NCI-H1694 (cell line): ENCODE results near the gene OR2AT4.
A peak's percentile ranks its signal among the peaks of the same experiment; 100 is the strongest.
"Not testable (repeated sequence)": the region's sequence is repeated elsewhere in the genome, so short reads cannot be mapped to it uniquely, and the experiment has no call there.

ENCODE experiments used
- DNase-seq: peaks from one replicate; lab custom pipeline; 2025; lab: John Stamatoyannopoulos, UW

The OR2AT4 gene

DNA sequence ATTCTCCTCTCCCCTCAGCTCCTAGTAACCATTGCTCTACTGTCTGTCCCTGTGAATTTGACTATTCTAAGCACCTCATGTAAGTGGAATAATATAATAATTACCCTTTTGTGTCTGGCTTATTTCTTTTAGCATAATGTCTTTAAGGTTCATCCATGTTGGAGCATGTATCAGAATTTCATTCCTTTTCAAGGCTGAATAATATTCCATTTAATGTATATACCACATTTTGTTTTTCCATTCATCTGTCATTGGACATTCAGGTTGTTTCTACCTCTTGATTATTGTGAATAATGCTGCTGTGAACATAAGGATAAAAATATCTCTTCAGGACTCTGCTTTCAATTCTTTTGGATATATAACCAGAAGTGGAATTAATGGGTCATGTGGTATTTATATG is 28.1 kb downstream of the OR2AT4 start:
- no peak for DNase-seq

GRCh38 chr11:75066061-75066460 is 30.6 kb downstream of the OR2AT4 start:
- DNase-seq = no peak

- no peak for DNase-seq
These were observed 32.8 kb downstream of the OR2AT4 start for GRCh38 chr11:75063741-75064314.

DNA sequence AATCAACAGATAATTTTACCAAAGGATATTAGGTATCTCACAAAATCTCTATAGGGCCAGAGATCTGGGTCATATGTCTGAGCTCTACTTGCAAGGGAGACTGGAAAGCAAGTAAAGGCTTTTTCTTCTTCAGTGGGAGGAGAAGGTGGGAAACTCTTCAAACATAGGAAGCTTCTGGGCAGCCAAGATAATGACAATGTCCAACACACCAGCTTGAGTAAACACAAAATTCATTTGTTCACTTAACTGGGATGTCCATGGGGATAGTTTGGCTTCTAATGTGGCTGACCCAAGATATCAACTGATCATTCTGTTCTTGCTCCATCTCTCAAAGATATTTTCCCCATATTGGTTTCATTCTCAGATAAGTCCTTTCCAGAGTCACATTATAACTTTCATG is 37.4 kb downstream of the OR2AT4 start:
- no peak for DNase-seq

DNA sequence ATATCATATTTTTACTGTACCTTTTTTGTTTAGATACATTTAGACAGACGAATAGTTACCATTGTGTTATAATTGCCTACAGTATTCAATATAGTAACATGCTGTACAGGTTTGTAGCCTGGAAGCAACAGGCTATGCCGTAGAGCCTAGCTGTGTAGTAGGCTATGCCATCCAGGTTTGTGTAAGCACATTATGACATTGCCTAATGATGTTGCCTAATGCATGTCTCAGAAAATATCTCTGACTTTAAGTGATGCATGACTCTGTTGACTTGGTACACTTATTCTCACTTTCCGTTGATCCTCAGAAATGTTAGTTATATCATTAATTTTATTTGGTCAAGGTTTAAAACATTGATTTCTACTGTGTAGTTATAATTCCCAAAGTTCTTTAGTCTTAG is 39.9 kb downstream of the OR2AT4 start:
- DNase-seq = no peak

GRCh38 chr11:75055511-75055910 is 41.2 kb downstream of the OR2AT4 start:
- DNase-seq = no peak

DNA sequence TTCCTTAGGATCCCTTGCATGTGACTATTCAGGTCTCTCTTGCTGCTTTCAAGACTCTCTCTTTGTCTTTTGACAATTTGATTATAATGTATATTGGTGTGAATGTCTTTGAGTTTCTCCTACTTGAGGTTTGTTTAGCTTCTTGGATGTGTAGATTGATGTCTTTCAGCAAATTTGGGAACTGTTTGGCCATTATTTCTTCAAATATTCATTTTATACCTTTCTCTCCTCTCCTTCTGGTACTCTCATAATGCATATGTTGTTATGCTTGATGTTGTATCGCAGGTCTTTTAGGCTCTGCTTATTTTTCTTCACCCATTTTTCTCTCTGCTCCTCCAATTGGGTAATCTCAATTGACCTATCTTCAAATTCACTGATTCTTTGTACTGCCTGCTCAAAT is 44.2 kb downstream of the OR2AT4 start:
- DNase-seq = no peak

DNA sequence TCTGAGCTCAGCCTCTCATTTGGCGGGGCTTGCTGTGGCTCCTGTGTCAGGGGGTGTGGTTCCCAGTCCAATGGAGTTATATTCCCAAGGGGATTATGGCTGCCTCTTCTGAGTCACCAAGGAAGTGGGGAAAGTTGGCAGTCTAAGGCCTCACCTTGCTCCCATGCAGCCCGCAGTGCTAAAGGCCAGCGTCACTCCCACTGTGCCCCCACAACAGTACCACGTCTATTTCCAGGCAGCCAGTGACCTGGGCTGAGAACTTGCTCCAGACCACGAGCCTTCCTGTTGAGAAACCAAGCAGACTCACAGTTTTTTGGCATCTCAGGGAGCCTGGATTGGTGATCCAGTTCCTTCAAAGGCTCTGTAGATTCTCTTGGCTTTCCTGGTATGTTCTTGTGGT is 45.6 kb downstream of the OR2AT4 start:
- DNase-seq = no peak

GRCh38 chr11:75050516-75050915 is 46.2 kb downstream of the OR2AT4 start:
- no peak for DNase-seq

DNA sequence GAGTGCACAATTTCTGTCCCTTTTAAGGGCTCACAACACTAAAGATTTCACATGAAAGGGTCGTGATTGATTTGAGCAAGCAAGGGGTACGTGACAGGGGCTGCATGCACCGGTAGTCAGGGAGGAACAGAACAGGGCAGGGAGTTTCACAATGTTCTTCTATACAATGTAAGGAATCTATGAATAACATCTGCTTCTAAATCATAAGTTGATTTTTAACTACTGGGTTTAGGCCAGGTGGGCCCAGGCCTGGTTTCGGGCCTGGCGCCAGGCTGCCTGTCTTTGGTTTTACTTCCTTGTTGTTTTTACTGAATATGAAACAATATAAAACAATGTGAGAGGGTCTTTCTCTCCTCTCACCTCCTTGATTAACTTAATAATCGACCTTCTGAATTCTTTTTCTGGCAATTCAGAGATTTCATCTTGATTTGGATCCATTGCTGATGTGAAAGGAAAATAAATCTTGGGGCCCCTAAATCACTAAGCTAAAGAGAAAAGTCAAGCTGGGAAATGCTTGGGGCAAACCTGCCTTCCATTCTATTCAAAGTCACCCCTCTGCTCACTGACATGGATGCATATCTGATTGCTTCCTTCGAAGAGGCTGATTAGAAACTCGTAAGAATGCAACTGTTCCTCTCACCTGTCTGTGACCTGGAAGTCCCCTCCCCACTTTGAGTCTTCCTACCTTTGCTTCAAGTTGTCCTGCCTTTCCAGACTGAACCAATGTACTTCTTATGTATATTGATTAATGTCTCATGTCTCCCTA is 47.0 kb downstream of the OR2AT4 start:
- not testable (repeated sequence) for DNase-seq

- no peak for DNase-seq
These were observed 49.5 kb downstream of the OR2AT4 start for GRCh38 chr11:75047191-75047590.

DNA sequence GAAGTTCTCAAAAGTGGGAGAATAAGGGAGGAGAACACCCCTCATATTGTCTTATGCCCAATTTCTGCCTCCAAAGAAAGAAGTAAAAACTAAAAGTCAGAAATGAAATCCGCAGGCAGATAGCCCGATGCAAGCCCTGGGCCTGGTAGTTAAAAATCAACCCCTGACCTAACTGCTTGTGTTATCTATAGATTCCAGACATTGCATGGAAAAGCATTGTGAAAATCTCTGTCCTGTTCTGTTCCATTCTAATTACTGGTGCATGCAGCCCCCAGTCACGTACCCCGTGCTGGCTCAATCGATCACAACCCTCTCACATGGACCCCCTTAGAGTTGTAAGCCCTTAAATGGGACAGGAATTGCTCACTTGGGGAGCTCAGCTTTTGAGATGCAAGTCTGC is 50.0 kb downstream of the OR2AT4 start:
- DNase-seq = not testable (repeated sequence)

DNA sequence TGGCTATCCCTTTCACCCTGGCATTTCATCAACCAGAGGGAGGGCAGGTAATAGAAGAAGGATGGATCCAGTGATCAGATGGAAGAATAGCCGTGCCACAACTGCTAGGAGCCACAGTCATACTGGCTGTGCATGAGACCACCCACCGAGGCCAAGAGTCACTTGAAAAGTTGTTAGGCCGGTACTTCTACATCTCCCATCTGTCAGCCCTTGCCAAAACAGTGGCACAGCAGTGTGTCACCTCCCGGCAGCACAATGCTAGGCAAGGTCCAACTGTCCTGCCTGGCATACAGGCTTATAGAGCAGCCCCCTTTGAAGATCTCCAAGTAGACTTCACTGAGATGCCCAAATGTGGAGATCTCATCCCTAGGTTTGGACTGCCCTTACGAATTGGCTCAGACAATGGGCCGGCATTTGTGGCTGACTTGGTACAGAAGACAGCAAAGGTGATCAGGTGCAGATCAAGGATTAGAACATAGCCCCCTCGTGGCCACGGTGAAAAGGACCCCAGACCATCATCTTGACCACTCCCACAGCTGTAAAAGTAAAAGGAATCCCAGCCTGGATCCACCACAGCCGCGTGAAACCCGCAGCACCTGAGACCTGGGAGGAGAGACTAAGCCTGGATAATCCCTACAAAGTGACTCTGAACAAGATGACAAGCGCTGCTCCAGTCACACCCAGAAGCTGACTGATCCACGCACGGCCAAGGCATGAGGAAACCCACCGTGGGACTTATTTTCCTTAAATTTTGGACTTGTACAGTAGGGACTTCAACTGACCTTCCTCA is 52.1 kb downstream of the OR2AT4 start:
- not testable (repeated sequence) for DNase-seq

GRCh38 chr11:75041821-75042220 is 54.9 kb downstream of the OR2AT4 start:
- DNase-seq = not testable (repeated sequence)

DNA sequence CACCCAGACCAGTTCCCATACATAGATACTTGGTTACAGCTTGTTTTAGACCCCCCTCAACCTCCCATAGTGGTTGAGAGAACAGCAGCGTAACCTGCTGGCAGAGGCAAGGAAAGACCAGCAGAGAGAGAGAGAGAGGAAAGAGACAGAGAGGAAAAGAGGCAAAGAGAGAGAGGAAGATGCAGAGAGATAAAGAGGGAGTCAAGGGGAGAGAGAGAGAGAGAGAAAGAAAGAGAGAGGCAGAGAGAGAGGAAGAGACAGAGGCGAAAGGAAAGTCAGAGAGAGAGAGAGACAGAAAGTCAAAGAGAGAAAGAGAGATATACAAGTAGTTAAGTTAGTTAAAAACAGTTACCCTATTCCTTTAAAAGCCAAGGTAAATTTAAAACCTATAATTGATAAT is 55.4 kb downstream of the OR2AT4 start:
- DNase-seq = no peak

DNA sequence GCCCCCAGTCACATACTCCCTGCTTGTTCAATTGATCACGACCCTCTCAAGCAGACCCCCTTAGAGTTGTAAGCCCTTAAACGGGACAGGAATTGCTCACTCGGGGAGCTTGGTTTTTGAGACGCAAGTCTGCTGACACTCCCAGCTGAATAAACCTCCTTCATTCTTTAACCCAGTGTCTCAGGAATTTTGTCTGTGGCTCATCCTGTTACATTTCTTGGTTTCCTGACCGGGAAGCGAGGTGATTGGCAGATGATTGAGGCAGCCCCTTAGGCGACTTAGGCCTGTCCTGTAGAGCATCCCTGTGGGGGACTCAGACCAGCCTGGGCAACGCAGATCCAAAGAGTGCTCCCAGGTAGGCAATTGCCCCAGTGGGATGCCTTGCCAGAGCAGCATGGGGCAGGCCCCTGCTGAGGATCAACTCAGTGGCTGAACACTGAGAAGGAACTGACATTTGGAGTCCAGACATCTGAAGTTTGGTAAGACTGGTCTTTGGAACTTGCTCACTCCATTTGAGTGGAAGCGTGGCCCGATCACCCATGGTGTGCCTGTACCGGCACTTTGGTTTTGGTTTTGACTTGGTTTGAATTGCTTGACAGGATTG is 56.4 kb downstream of the OR2AT4 start:
- DNase-seq = no peak

DNA sequence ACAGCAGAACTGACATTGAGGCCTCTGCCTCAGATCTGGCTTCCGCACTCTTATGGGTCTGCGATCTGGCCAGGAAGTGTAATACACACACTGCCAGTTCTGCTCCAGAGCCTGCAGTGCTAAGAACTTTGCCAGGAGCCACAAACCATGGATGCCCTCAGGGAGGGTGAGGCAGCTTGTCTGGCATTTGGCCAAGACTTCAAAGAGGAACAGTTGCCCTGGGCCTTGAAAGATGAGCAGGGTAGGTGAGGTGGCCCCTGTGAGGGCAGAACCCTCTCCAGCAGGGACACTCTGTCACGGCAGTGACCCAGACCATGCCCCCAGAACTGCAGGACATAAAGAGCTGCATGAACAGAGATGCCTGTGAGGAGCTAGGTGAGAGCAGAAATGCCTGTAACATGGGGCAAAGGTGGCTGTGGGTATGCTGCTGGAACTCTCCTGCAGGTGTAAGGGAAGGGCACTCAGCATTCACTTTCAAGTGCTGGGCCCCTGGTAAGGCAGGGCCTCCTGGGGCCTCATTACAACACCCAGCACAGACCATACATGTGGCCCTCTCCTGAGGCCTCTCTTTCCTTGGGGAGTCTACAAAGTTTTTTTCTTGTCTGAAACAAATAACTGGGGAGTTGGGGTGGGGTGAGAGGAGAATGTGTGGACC is 60.6 kb downstream of the OR2AT4 start:
- no peak for DNase-seq

DNA sequence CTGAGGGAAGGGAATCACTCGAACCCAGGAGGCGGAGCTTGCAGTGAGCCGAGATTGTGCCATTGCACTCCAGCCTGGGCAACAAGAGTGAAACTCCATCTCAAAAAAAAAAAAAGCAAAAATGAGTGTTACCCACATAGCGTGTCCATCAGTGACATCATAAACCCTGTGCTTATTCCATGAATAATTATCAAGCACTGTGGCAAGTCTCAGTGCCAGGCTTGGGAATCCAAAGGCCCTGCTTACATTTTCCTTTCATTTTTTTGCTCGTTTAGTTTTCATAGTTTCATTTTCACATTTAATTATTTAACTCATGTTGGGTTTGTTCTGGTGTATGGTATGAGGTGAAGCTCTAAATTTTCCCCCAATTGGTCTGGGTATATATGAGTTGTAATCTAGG is 61.4 kb downstream of the OR2AT4 start:
- DNase-seq = no peak

- DNase-seq = no peak
These were observed 62.8 kb downstream of the OR2AT4 start for GRCh38 chr11:75033916-75034315.

DNA sequence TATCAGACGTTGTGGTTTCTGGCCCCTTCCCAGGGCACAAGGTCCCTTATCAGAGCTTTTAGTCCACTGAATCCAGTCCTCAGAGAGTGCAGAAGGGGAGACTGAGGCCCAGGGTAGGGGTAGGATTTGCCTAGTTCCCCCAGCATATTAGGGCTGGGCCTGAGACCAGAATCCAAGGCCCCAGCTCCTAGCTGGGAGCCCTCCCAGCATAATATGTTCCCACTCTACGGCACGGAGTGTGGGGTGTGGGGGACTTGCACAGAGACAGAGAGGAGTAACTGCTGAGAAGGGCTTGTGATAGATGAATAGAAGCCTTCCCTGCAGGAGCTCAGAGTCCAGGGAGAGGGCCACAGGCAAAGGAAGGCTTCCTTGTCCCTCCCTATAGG is 64.1 kb downstream of the OR2AT4 start:
- DNase-seq = no peak

DNA sequence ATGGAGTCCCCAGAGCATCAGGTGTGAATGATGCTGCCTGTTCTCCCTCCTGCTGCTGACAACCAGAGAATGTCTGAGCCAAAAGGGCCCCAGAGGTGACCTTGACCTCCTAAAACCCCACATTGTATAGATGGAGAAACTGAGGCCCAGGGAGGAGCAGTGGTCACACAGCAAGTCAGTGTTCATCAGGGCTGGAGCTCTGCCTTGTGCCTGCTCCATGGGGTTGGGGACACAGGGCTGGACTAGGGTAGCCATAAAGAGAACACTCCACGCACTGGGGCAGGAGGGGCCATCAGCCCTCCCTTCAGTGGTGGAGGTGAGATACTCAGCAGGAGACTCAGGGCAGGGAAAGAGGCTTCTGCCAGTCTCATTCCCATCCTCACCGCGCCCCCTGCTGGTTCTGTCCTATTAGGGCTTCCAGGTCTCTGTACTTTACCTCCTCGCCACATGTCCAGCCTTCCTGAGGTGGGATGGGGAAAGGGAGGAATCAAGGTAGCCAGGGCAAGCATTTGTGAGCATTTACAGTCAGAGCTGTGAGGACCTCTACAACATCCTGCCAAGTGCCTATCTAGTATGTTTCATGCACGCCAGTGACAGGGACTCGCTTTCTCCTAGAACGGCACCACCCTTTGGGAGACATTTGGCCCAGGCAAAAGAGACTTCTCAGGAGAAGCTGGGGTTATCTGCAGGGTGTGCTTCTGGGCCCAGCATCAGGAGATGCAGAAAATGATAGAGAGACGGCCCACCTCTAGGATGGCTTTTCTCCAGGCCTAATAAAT is 64.7 kb downstream of the OR2AT4 start:
- DNase-seq = peak; percentile 43
